ENCODE data around the gene KRT3. TPM values are rescaled to one million over a fixed set of nuclear protein-coding genes. Genes with fewer than 3 reads are reported as not detected.

KRT3 gene
- total and polyA plus RNA-seq, 2 donors (not counting 1 experiment from before 2014, with no cell fraction given) = not detected

- no peak for TF ChIP-seq CTCF (IDR thresholded peaks at IDR 0.05)
- TF ChIP-seq EZH2 (IDR thresholded peaks at IDR 0.05; ENCODE audit: borderline replicate concordance, insufficient read depth, low read depth, low read length, poor library complexity, severe bottlenecking) = no peak
- POLR2A ChIA-PET = no interaction called here
Measured at GRCh38 chr12:52797529-52797894, 1.6 kb upstream of the KRT3 start.

GRCh38 chr12:52796839-52797528 lies 1.1 kb upstream of the KRT3 start:
- TF ChIP-seq EZH2 (IDR thresholded peaks at IDR 0.05; ENCODE audit: borderline replicate concordance, insufficient read depth, low read depth, low read length, poor library complexity, severe bottlenecking) (no peak), CTCF (IDR thresholded peaks at IDR 0.05) (no peak)
- Histone ChIP-seq H3K36me3 (replicated peaks in 1 of 2; ENCODE audit: control extremely low read depth in 1 of 2, control insufficient read depth in 1 of 2, extremely low read depth in 1 of 2, insufficient read depth in 2 of 2, low read length in 1 of 2) (no peaks in the 10 kb centered on the region), H3K9ac (ENCODE audit: low read length) (no peak overlapping the region), H3K4me3 (ENCODE audit: control extremely low read depth in 1 of 5, extremely low read depth in 1 of 5, insufficient read depth in 1 of 5, low read depth in 2 of 5, low read length in 4 of 5) (no peak overlapping the region), H3K27me3 (replicated peaks in 1 of 4; ENCODE audit: control extremely low read depth in 1 of 4, control insufficient read depth in 3 of 4, insufficient read depth in 4 of 4, low read length in 3 of 4) (peaks cover 0 to 3% (median 1%) of the 10 kb centered on the region in 4 experiments), H3K9me3 (ENCODE audit: control extremely low read depth in 1 of 3, control insufficient read depth in 2 of 3, insufficient read depth in 1 of 3, low read length in 2 of 3) (no peaks in the 10 kb centered on the region), H3K27ac (ENCODE audit: low read length in 2 of 2) (no peak overlapping the region), H4K20me1 (ENCODE audit: control insufficient read depth, insufficient read depth, low read length, poor library complexity, severe bottlenecking) (no peaks in the 10 kb centered on the region), H3K4me2 (replicated peaks; ENCODE audit: low read depth, low read length, poor library complexity, severe bottlenecking) (no peak overlapping the region), H3K79me2 (ENCODE audit: control insufficient read depth, insufficient read depth, low read length) (no peaks in the 10 kb centered on the region), H3K4me1 (ENCODE audit: control insufficient read depth in 2 of 2, insufficient read depth in 2 of 2, low read length in 2 of 2) (no peaks in the 10 kb centered on the region), H2AFZ (ENCODE audit: insufficient read depth, low read depth, low read length, poor library complexity, severe bottlenecking) (no peak overlapping the region)
- ATAC-seq (ENCODE audit: low read depth) = no peak
- H3K9me3 Mint-ChIP-seq (ENCODE audit: insufficient read depth) = no peaks in the 10 kb centered on the region
- no peaks in the 10 kb centered on the region for H3K4me1 Mint-ChIP-seq
- intact Hi-C loops (cut with micrococcal nuclease) = no loop called here
- H3K4me3 Mint-ChIP-seq = no peak overlapping the region
- H3K27me3 Mint-ChIP-seq = peaks cover 28% of the 10 kb centered on the region
- H3K27ac Mint-ChIP-seq = no peak overlapping the region
- POLR2A ChIA-PET = no interaction called here
- DNase-seq = no peak
- CTCF ChIA-PET = no interaction called here
- no CpG with 5 or more reads among the region's 3 CpGs for WGBS (ENCODE audit: insufficient coverage)

More at GRCh38 chr12:52797529-52797894, 1.6 kb upstream of the KRT3 start:
- H3K79me2 ChIP-seq (ENCODE audit: control insufficient read depth, insufficient read depth, low read length) = no peaks in the 10 kb centered on the region
- no peaks in the 10 kb centered on the region for H3K9me3 ChIP-seq (ENCODE audit: control extremely low read depth in 1 of 3, control insufficient read depth in 2 of 3, insufficient read depth in 1 of 3, low read length in 2 of 3)
- Mint-ChIP-seq H3K4me3 (no peak overlapping the region), H3K27me3 (peaks cover 30% of the 10 kb centered on the region), H3K27ac (no peak overlapping the region), H3K4me1 (no peaks in the 10 kb centered on the region), H3K9me3 (ENCODE audit: insufficient read depth) (no peaks in the 10 kb centered on the region)
- ATAC-seq (ENCODE audit: low read depth) (no peak), DNase-seq (no peak)
- H3K9ac ChIP-seq (ENCODE audit: low read length) = no peak overlapping the region
- peaks cover 0 to 4% (median 2%) of the 10 kb centered on the region in 4 experiments for H3K27me3 ChIP-seq (replicated peaks in 1 of 4; ENCODE audit: control extremely low read depth in 1 of 4, control insufficient read depth in 3 of 4, insufficient read depth in 4 of 4, low read length in 3 of 4)
- intact Hi-C loops (cut with micrococcal nuclease) = no loop called here
- H3K4me1 ChIP-seq (ENCODE audit: control insufficient read depth in 2 of 2, insufficient read depth in 2 of 2, low read length in 2 of 2) = no peaks in the 10 kb centered on the region
- H3K27ac ChIP-seq (ENCODE audit: low read length in 2 of 2) = no peak overlapping the region
- H3K36me3 ChIP-seq (replicated peaks in 1 of 2; ENCODE audit: control extremely low read depth in 1 of 2, control insufficient read depth in 1 of 2, extremely low read depth in 1 of 2, insufficient read depth in 2 of 2, low read length in 1 of 2) = no peaks in the 10 kb centered on the region
- H3K4me2 ChIP-seq (replicated peaks; ENCODE audit: low read depth, low read length, poor library complexity, severe bottlenecking) = no peak overlapping the region
- H4K20me1 ChIP-seq (ENCODE audit: control insufficient read depth, insufficient read depth, low read length, poor library complexity, severe bottlenecking) = no peaks in the 10 kb centered on the region
- H3K4me3 ChIP-seq (ENCODE audit: control extremely low read depth in 1 of 5, extremely low read depth in 1 of 5, insufficient read depth in 1 of 5, low read depth in 2 of 5, low read length in 4 of 5) = no peak overlapping the region
- no peak overlapping the region for H2AFZ ChIP-seq (ENCODE audit: insufficient read depth, low read depth, low read length, poor library complexity, severe bottlenecking)
- CTCF ChIA-PET = no interaction called here
